Kasumi-1 (cell line): ENCODE measurements around the gene ZNF800.

Experiments
- DNase-seq, 2 experiments: peaks; one replicate each; lab custom pipeline; 2025; lab: John Stamatoyannopoulos, UW

Gene ZNF800

GRCh38 chr7:127390186-127390816, 2.2 kb downstream of the ZNF800 start:
- DNase-seq, result no peak

GRCh38 chr7:127389321-127389720, 3.2 kb downstream of the ZNF800 start:
- DNase-seq, result no peak

- DNase-seq, result no peak
Measured at GRCh38 chr7:127387974-127388373, 4.5 kb downstream of the ZNF800 start.

GRCh38 chr7:127383123-127383835, 9.2 kb downstream of the ZNF800 start:
- peak; percentile 30 to 60 for DNase-seq

- peak in 1 of 2 experiments; percentile 5 for DNase-seq
Measured at GRCh38 chr7:127382301-127383085, 10.0 kb downstream of the ZNF800 start.

- DNase-seq, result peak; percentile 28 to 33
Measured at GRCh38 chr7:127380479-127380878, 12.0 kb downstream of the ZNF800 start.

- no peak for DNase-seq
Measured at GRCh38 chr7:127379642-127380041, 12.9 kb downstream of the ZNF800 start.

GRCh38 chr7:127378537-127378936, 14.0 kb downstream of the ZNF800 start:
- DNase-seq, result no peak

- DNase-seq, result no peak
Measured at GRCh38 chr7:127377425-127377824, 15.1 kb downstream of the ZNF800 start.

GRCh38 chr7:127375631-127376030, 16.9 kb downstream of the ZNF800 start:
- no peak for DNase-seq

- no peak for DNase-seq
Measured at GRCh38 chr7:127367679-127368078, 24.8 kb downstream of the ZNF800 start.

- no peak for DNase-seq
Measured at GRCh38 chr7:127366680-127367079, 25.8 kb downstream of the ZNF800 start.

- no peak for DNase-seq
Measured at GRCh38 chr7:127365957-127366315, 26.6 kb downstream of the ZNF800 start.

GRCh38 chr7:127365164-127365956, 27.1 kb downstream of the ZNF800 start:
- DNase-seq, result no peak

- no peak for DNase-seq
Measured at GRCh38 chr7:127362364-127363027, 30.0 kb downstream of the ZNF800 start.

GRCh38 chr7:127361736-127362135, 30.8 kb downstream of the ZNF800 start:
- DNase-seq, result no peak

GRCh38 chr7:127359011-127359410, 33.5 kb downstream of the ZNF800 start:
- no peak for DNase-seq

GRCh38 chr7:127353897-127354296, 38.6 kb downstream of the ZNF800 start:
- no peak for DNase-seq

GRCh38 chr7:127350586-127350985, 41.9 kb downstream of the ZNF800 start:
- no peak for DNase-seq

- no peak for DNase-seq
Measured at GRCh38 chr7:127349881-127350280, 42.6 kb downstream of the ZNF800 start.

GRCh38 chr7:127348247-127348631, 44.3 kb downstream of the ZNF800 start:
- no peak for DNase-seq
